SU-DHL-6 (cell line): ENCODE measurements around the gene LCMT1.

Experiments used
- H2AFZ ChIP-seq: fragments of 200-600 bp; sonication (generic); 2 replicates; pipeline ENCODE4 v1.6.1; 2014; ENCODE audit warnings: low read depth, mild to moderate bottlenecking, moderate library complexity, mixed read lengths, antibody characterized with exemption, low read length; ENCODE audit not compliant: severe bottlenecking
- H3F3A ChIP-seq: fragments of 200-600 bp; shearing (Covaris generic); 2 replicates; pipeline ENCODE4 v1.6.0; 2016; ENCODE audit warnings: antibody characterized with exemption, mild to moderate bottlenecking; ENCODE audit not compliant: insufficient read depth
- H3K27ac ChIP-seq: fragments of 200-600 bp; sonication (generic); 2 replicates; pipeline ENCODE4 v1.5.1; 2016; ENCODE audit warnings: low read depth, mild to moderate bottlenecking, low read length, moderate library complexity, mixed read lengths
- H3K27me3 ChIP-seq: fragments of 200-600 bp; sonication (generic), shearing (Covaris generic); 2 replicates; pipeline ENCODE4 v1.6.0; 2014; ENCODE audit warnings: mild to moderate bottlenecking, low read length
- H3K36me3 ChIP-seq: fragments of 200-600 bp; sonication (generic); 2 replicates; pipeline ENCODE4 v1.6.1; 2014; ENCODE audit warnings: mild to moderate bottlenecking, low read length, mixed read lengths
- H3K4me2 ChIP-seq: fragments of 300-600, 200-600 bp; shearing (Covaris generic), sonication (generic); 2 replicates; pipeline ENCODE4 v1.6.0; 2014; ENCODE audit warnings: low read length, low read depth, mild to moderate bottlenecking; ENCODE audit not compliant: poor library complexity, severe bottlenecking
- H3K4me3 ChIP-seq: fragments of 200-600 bp; sonication (generic); 2 replicates; pipeline ENCODE4 v1.5.1; 2014; ENCODE audit warnings: antibody characterized with exemption, low read length, mild to moderate bottlenecking, mixed read lengths; ENCODE audit not compliant: insufficient read depth, poor library complexity, severe bottlenecking
- H3K79me2 ChIP-seq: fragments of 200-600 bp; sonication (generic); 2 replicates; pipeline ENCODE4 v1.6.1; 2014; ENCODE audit warnings: mild to moderate bottlenecking, low read length, moderate library complexity; ENCODE audit not compliant: insufficient read depth
- H3K9ac ChIP-seq: fragments of 200-600 bp; sonication (generic); 2 replicates; pipeline ENCODE4 v1.7.0; 2014; ENCODE audit warnings: mild to moderate bottlenecking, low read length
- H3K9me2 ChIP-seq: fragments of 200-600 bp; sonication (generic); replicated peaks from 2 replicates; pipeline ENCODE4 v1.6.1; 2014; ENCODE audit warnings: low read length; ENCODE audit not compliant: insufficient read depth
- H3K9me3 ChIP-seq: fragments of 200-600 bp; sonication (generic); 2 replicates; pipeline ENCODE4 v1.6.1; 2014; ENCODE audit warnings: low read length, mixed read lengths; ENCODE audit not compliant: insufficient read depth
- H4K20me1 ChIP-seq: fragments of 200-600 bp; sonication (generic); 2 replicates; pipeline ENCODE4 v1.6.1; 2014; ENCODE audit warnings: low read depth, mild to moderate bottlenecking, antibody characterized with exemption, low read length, moderate library complexity, mixed read lengths
- CTCF ChIP-seq: fragments of 200-600 bp; sonication (generic); IDR thresholded peaks from one replicate; pipeline ENCODE4 v1.5.1; 2017; ENCODE audit warnings: antibody characterized with exemption, mild to moderate bottlenecking, low read length, moderate library complexity; ENCODE audit not compliant: insufficient read depth, poor library complexity, severe bottlenecking
- EZH2phosphoT487 ChIP-seq: fragments of 200-600 bp; sonication (generic), shearing (Covaris generic); conservative IDR thresholded peaks from 2 replicates; pipeline ENCODE4 v1.6.1; 2018; ENCODE audit warnings: mild to moderate bottlenecking, antibody characterized with exemption, low read length, moderate library complexity, mixed read lengths

The LCMT1 gene

DNA sequence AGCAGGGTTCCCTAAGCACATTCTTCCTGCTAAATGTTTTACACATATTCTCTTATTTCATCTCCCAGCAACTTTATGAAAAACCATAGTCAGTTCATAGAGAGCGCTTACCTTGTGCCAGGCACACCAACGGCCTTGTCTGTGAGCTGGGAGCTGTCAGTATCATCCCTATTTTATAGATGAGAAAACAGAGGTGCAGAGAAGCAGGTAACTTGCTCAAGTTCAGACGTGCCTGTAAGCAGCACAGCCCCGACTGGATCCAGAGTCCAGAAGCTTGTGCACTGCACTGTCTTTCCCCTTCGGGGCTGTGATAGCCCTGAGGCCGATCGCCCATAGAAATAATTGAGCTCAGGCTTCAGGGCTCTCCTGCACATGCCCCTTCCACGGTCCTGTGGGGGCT, 111.4 kb downstream of the LCMT1 start:
- Histone ChIP-seq H3K9ac (no peak overlapping the region), H3F3A (no peaks in the 10 kb centered on the region), H3K36me3 (no peaks in the 10 kb centered on the region), H3K9me2 (no peaks in the 10 kb centered on the region), H3K4me3 (no peak overlapping the region), H3K9me3 (no peaks in the 10 kb centered on the region), H2AFZ (no peak overlapping the region), H3K27ac (no peak overlapping the region), H4K20me1 (no peaks in the 10 kb centered on the region), H3K27me3 (no peaks in the 10 kb centered on the region), H3K79me2 (no peaks in the 10 kb centered on the region), H3K4me2 (no peak overlapping the region)
- TF ChIP-seq EZH2phosphoT487 (no peak), CTCF (no peak)

GRCh38 chr16:25223964-25224363, 112.4 kb downstream of the LCMT1 start:
- no peaks in the 10 kb centered on the region for H3K27me3 ChIP-seq
- no peak for TF ChIP-seq EZH2phosphoT487
- no peak for TF ChIP-seq CTCF
- H3K79me2 ChIP-seq, result no peaks in the 10 kb centered on the region
- H2AFZ ChIP-seq, result no peak overlapping the region
- H3K4me2 ChIP-seq, result no peak overlapping the region
- no peak overlapping the region for H3K27ac ChIP-seq
- H3K9me2 ChIP-seq, result no peaks in the 10 kb centered on the region
- H4K20me1 ChIP-seq, result no peaks in the 10 kb centered on the region
- no peak overlapping the region for H3K9ac ChIP-seq
- no peak overlapping the region for H3K4me3 ChIP-seq
- no peaks in the 10 kb centered on the region for H3K36me3 ChIP-seq
- H3F3A ChIP-seq, result no peaks in the 10 kb centered on the region
- H3K9me3 ChIP-seq, result no peaks in the 10 kb centered on the region

DNA sequence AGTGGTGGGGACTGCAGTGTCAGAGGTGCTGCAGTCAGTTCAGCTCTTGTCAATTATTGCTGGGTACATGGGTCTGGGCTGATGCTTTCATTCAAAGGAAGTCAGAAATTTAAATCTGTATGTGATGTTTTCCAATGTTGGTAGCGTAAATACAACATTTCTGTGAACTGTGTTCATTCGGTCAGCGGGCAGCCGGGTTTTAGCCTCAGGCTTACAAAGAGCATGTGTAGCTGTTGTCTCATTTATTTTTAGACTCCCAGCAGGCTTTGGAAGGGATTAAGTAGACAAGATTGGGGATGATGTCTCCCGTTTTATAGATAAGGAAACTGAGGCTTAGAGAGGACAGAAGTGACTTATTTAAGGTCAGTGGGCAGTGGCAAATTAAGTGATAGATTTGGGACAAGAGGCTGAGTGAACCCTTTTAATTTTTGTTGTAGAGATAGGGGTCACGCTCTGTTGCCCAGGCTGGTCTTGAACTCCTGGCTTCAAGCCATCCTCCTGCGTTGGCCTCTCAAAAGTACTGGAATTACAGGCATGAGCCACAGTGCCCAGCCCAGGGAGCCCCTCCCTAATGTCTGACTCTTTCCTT, 113.3 kb downstream of the LCMT1 start:
- H3K36me3 ChIP-seq, result no peaks in the 10 kb centered on the region
- no peak overlapping the region for H3K4me3 ChIP-seq
- H3K9ac ChIP-seq, result no peak overlapping the region
- no peak overlapping the region for H2AFZ ChIP-seq
- H3K9me2 ChIP-seq, result no peaks in the 10 kb centered on the region
- no peaks in the 10 kb centered on the region for H3F3A ChIP-seq
- H4K20me1 ChIP-seq, result no peaks in the 10 kb centered on the region
- no peak for TF ChIP-seq CTCF
- no peak for TF ChIP-seq EZH2phosphoT487
- no peak overlapping the region for H3K27ac ChIP-seq
- no peak overlapping the region for H3K4me2 ChIP-seq
- H3K27me3 ChIP-seq, result 0 out of 2 replicates have a peak, but pooled peaks cover 2% of the 10 kb centered on the region
- no peaks in the 10 kb centered on the region for H3K9me3 ChIP-seq
- no peaks in the 10 kb centered on the region for H3K79me2 ChIP-seq
